Activated naive CD8-positive, alpha-beta T cell treated with anti-CD3 and anti-CD28 coated beads, Interleukin-2, amount 10 ng/mL, durations not matched to agents 7 days and 5 days (primary cell): ENCODE data around the gene ZNRF3. TPM values are rescaled to one million over a fixed set of nuclear protein-coding genes. Genes with fewer than 3 reads are reported as not detected.

Experiments used
- ATAC-seq: fragments of 150-1000 bp; cut with Tn5 transposase; one replicate; pipeline ENCODE4 v1.10.0; 2021; ENCODE audit warnings: low read depth, moderate library complexity
- POLR2A ChIA-PET: fragments of 350-600 bp; sonication (Branson Sonifier 250); formaldehyde crosslinking; loops from one replicate; lab custom pipeline; 2021; ENCODE audit warnings: antibody characterized with exemption; lab: Charles Lee
- DNase-seq: peaks from one replicate; pipeline ENCODE4 v3.0.0; 2021
- H3K27ac Mint-ChIP-seq: one replicate; pipeline ENCODE4 v1.8.0; 2022; ENCODE audit warnings: mild to moderate bottlenecking, mixed read lengths
- H3K27me3 Mint-ChIP-seq: one replicate; pipeline ENCODE4 v1.8.0; 2022; ENCODE audit warnings: mild to moderate bottlenecking, moderate library complexity, mixed read lengths
- H3K36me3 Mint-ChIP-seq: one replicate; pipeline ENCODE4 v1.8.0; 2021; ENCODE audit warnings: mild to moderate bottlenecking, mixed read lengths
- H3K4me1 Mint-ChIP-seq: one replicate; pipeline ENCODE4 v1.8.0; 2021; ENCODE audit warnings: mixed read lengths
- H3K4me3 Mint-ChIP-seq: one replicate; pipeline ENCODE4 v1.8.0; 2022; ENCODE audit warnings: mild to moderate bottlenecking, moderate library complexity, mixed read lengths
- H3K9me3 Mint-ChIP-seq: one replicate; pipeline ENCODE4 v1.8.0; 2021; ENCODE audit warnings: mixed read lengths
- total RNA-seq, 2 experiments: library from RNA; stranded (reverse); gene quantifications; one replicate each; pipeline ENCODE4 v1.2.3, GENCODE V29; 2021

The ZNRF3 gene
- total RNA-seq, 2 experiments from 2014 or later = 1.0 to 1.1 TPM

DNA sequence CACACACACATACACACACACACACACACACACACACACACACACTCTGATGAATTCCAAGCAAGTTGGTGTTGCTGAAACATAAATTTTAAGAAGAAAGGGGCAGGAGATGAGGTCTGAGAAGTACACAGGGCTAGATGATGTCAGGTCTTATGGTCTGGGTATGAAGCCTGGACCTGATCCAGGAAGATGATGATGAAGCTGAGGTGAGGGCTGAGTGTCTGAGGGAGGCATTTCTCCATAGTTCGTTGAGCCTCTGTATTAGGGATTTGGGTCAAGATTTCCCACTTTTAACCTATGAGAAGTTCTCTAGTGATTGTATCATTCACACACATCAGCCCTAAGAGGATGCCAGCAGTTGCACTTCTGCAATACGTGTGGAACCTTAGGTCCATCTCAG, 222.1 kb downstream of the ZNRF3 start:
- H3K9me3 Mint-ChIP-seq = no peaks in the 10 kb centered on the region
- ATAC-seq = no peak

DNA sequence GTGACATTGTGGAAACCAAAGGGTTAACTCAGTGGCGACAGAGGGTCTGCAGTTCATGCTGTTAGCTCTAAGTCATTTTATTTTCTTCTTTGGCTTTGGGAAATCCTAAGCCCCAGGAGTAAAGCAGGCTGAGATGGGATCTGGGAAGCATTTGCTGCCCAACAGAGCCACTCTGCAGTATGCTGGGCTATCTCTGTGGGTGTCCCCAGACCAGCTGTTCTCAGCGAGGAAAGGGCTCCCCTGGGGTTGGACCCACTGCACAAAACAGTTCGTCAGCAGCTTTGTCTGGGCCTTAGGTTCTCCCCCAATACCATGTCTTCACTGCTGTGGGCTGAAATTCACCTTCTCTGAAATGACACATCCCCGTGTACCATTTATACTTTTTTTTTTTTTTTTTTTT, 223.5 kb downstream of the ZNRF3 start:
- H3K4me3 Mint-ChIP-seq = no peak overlapping the region
- DNase-seq (no peak), ATAC-seq (no peak)
- no peak overlapping the region for H3K27ac Mint-ChIP-seq
- H3K27me3 Mint-ChIP-seq = peaks cover 56% of the 10 kb centered on the region
- no peaks in the 10 kb centered on the region for H3K9me3 Mint-ChIP-seq
- H3K4me1 Mint-ChIP-seq = no peaks in the 10 kb centered on the region
- no peaks in the 10 kb centered on the region for H3K36me3 Mint-ChIP-seq
- POLR2A ChIA-PET = interaction anchor here (0.6 kb wide), 1 partner anchor 25 kb away, joined by 9 read pairs; no protein-coding TSS in a partner anchor

More for the DNA sequence above, 222.1 kb downstream of the ZNRF3 start:
- Mint-ChIP-seq H3K4me3 (no peak overlapping the region), H3K27ac (no peak overlapping the region), H3K27me3 (peaks cover 49% of the 10 kb centered on the region), H3K36me3 (no peaks in the 10 kb centered on the region), H3K4me1 (no peaks in the 10 kb centered on the region)
- POLR2A ChIA-PET = no interaction called here
- DNase-seq = no peak

Other genes starting within 250 kb of the ZNRF3 start
- under 1 TPM; 0.71 to 0.97 TPM for gene TTC28, start 203.7 kb upstream of the ZNRF3 start, total RNA-seq
- 10 to 100 TPM; 33.6 to 36.7 TPM for gene CHEK2, start 141.8 kb upstream of the ZNRF3 start, total RNA-seq
- 10 to 100 TPM; 15.1 to 18.1 TPM for gene HSCB, start 141.5 kb upstream of the ZNRF3 start, total RNA-seq
- 10 to 100 TPM; 27.8 to 28.0 TPM for gene CCDC117, start 110.9 kb upstream of the ZNRF3 start, total RNA-seq
- 100 to 1,000 TPM; 178 to 179 TPM for gene XBP1, start 83.0 kb upstream of the ZNRF3 start, total RNA-seq
- not detected for gene C22orf31, start 178.3 kb downstream of the ZNRF3 start, total RNA-seq
- gene KREMEN1, start 189.5 kb downstream of the ZNRF3 start, total RNA-seq = under 1 TPM; 0.19 to 0.26 TPM